ENCODE data around the gene BHLHE23.

DNA sequence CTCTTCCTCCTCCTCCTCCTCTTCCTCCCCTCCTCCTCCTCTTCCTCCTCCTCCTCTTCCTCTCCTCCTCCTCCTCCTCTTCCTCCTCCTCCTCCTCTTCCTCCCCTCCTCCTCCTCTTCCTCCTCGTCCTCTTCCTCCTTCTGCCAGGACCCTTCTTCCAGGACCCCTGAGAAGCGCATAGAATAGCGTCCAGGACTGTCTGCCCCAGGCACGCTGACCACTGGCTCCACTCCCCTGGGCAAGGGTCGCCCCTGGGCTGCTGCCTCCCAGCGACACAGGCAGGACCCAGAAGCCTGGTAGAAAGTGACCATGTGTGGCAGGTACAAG lies 42.4 kb upstream of the BHLHE23 start:
- no peak for TF ChIP-seq POLR2A (IDR thresholded peaks at IDR 0.05)
- TF ChIP-seq, protein P1, sequence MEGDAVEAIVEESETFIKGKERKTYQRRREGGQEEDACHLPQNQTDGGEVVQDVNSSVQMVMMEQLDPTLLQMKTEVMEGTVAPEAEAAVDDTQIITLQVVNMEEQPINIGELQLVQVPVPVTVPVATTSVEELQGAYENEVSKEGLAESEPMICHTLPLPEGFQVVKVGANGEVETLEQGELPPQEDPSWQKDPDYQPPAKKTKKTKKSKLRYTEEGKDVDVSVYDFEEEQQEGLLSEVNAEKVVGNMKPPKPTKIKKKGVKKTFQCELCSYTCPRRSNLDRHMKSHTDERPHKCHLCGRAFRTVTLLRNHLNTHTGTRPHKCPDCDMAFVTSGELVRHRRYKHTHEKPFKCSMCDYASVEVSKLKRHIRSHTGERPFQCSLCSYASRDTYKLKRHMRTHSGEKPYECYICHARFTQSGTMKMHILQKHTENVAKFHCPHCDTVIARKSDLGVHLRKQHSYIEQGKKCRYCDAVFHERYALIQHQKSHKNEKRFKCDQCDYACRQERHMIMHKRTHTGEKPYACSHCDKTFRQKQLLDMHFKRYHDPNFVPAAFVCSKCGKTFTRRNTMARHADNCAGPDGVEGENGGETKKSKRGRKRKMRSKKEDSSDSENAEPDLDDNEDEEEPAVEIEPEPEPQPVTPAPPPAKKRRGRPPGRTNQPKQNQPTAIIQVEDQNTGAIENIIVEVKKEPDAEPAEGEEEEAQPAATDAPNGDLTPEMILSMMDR (IDR thresholded peaks at IDR 0.05) = no peak
